Measurements from ENCODE around the gene ST6GAL1.
"Not testable (repeated sequence)": the region's sequence is repeated elsewhere in the genome, so short reads cannot be mapped to it uniquely, and the experiment has no call there.

The ST6GAL1 gene

GRCh38 chr3:186989429-186989828 lies 59.1 kb downstream of the ST6GAL1 start:
- no peak for TF ChIP-seq CTCF (IDR thresholded peaks at IDR 0.05; ENCODE audit: low read depth, low read length, missing control alignments)
- no peak overlapping the region for H3K4me3 ChIP-seq (ENCODE audit: low read depth, low read length)
- DNase-seq (ENCODE audit: low read depth) = no peak

- no peak for DNase-seq (ENCODE audit: low read depth)
- TF ChIP-seq CTCF (IDR thresholded peaks at IDR 0.05; ENCODE audit: low read depth, low read length, missing control alignments) = no peak
- no peak overlapping the region for H3K4me3 ChIP-seq (ENCODE audit: low read depth, low read length)
These were observed 60.0 kb downstream of the ST6GAL1 start for GRCh38 chr3:186990277-186990676.

- no peak for DNase-seq (ENCODE audit: low read depth)
- H3K4me3 ChIP-seq (ENCODE audit: low read depth, low read length) = no peak overlapping the region
- TF ChIP-seq CTCF (IDR thresholded peaks at IDR 0.05; ENCODE audit: low read depth, low read length, missing control alignments) = no peak
These were observed 60.6 kb downstream of the ST6GAL1 start for GRCh38 chr3:186990878-186991308.

GRCh38 chr3:186991470-186991869 lies 61.1 kb downstream of the ST6GAL1 start:
- H3K4me3 ChIP-seq (ENCODE audit: low read depth, low read length) = no peak overlapping the region
- no peak for TF ChIP-seq CTCF (IDR thresholded peaks at IDR 0.05; ENCODE audit: low read depth, low read length, missing control alignments)
- DNase-seq (ENCODE audit: low read depth) = no peak

- H3K4me3 ChIP-seq (ENCODE audit: low read depth, low read length); DNase-seq (ENCODE audit: low read depth): not testable (repeated sequence)
These were observed 61.8 kb downstream of the ST6GAL1 start for GRCh38 chr3:186992096-186992495.

GRCh38 chr3:186993210-186993782 lies 63.0 kb downstream of the ST6GAL1 start:
- TF ChIP-seq CTCF (IDR thresholded peaks at IDR 0.05; ENCODE audit: low read depth, low read length, missing control alignments) = no peak
- H3K4me3 ChIP-seq (ENCODE audit: low read depth, low read length) = no peak overlapping the region
- DNase-seq (ENCODE audit: low read depth) = no peak

GRCh38 chr3:186994000-186994955 lies 64.0 kb downstream of the ST6GAL1 start:
- H3K4me3 ChIP-seq (ENCODE audit: low read depth, low read length) = no peak overlapping the region
- DNase-seq (ENCODE audit: low read depth) = no peak
- no peak for TF ChIP-seq CTCF (IDR thresholded peaks at IDR 0.05; ENCODE audit: low read depth, low read length, missing control alignments)
